Astrocyte of the spinal cord (primary cell): ENCODE results near the gene QRICH2.

Experiments used
- DNase-seq: peaks from one replicate; pipeline ENCODE4 v3.0.0; 2011; ENCODE audit warnings: low read depth, low spot score
- H3K4me3 ChIP-seq: 2 replicates; pipeline ENCODE4 v1.5.1; 2011; ENCODE audit warnings: low read depth, mild to moderate bottlenecking, low read length, moderate library complexity
- in situ Hi-C: cut with HindIII; loops from 2 replicates; pipeline ENCODE4 v1.10.0; 2017; ENCODE audit warnings: low sequenced_read_pairs
- TF ChIP-seq, protein P1 (sequence below): IDR thresholded peaks from 2 replicates; pipeline ENCODE4 v1.5.1; 2012; ENCODE audit warnings: low read depth, mild to moderate bottlenecking, low read length, inconsistent platforms

The QRICH2 gene

DNA sequence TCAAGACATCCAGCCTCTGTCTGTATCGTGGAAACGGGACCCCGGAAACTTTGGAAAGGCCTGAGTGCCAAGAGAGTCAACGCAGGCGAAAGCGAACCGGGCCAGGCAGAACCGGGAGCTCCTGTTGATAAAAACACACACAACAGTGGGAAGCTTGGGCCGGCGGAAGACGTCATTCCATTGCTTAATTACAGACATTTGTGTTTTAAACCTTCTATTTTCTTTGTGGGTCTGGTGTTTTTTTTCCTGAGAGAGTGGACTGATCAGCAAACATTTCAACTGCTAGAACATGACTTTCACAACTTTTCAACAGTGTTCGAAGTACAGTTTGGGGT lies 66.9 kb downstream of the QRICH2 start:
- TF ChIP-seq, protein P1, sequence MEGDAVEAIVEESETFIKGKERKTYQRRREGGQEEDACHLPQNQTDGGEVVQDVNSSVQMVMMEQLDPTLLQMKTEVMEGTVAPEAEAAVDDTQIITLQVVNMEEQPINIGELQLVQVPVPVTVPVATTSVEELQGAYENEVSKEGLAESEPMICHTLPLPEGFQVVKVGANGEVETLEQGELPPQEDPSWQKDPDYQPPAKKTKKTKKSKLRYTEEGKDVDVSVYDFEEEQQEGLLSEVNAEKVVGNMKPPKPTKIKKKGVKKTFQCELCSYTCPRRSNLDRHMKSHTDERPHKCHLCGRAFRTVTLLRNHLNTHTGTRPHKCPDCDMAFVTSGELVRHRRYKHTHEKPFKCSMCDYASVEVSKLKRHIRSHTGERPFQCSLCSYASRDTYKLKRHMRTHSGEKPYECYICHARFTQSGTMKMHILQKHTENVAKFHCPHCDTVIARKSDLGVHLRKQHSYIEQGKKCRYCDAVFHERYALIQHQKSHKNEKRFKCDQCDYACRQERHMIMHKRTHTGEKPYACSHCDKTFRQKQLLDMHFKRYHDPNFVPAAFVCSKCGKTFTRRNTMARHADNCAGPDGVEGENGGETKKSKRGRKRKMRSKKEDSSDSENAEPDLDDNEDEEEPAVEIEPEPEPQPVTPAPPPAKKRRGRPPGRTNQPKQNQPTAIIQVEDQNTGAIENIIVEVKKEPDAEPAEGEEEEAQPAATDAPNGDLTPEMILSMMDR, result no peak
- in situ Hi-C loops, result no loop called here
- no peak for DNase-seq
- H3K4me3 ChIP-seq, result peak overlapping the region; percentile 47

DNA sequence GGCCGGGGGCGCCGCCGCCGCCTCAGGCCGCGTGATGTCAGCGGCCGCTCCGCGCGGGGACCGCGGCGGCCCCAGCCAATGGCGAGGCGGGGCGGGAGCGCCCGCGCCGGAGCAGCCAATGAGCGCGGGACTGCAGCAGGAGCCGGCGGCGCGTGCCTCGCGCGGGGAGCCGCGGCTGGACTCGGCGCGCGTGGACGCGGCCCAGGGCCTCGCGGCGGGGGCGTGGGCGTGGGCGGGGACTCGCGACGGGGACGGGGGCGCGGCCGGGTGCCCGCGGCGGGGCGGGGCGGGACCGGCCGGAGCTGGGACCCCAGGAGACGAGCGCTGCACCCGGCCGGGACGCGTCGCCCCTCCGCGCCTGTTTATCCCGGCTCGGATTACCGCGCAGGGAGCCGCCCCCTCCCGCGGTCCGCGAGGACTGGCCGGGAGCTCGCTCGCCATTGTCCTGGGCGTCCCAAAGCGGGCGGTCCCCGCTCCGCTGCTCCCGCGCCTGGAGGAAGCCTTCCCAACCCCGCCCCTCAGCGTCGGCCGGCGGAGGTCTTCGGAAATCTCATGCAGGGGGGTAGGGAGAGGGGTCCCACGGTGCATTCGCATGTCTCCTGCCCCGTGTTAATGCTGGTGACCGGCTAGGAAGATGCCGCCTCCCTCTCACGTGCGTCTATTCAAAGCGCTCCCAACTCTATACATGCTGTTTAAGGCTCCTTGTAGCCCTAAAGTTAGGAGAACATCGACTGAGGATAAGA lies 67.4 kb downstream of the QRICH2 start, which contains the start of gene RNF157:
TSS of gene RNF157 (minus strand) at position 33 of the 743 bp plus-strand sequence. CDS start 253 bp downstream, outside the sequence.
- DNase-seq, result peak; percentile 43
- peak within 1 kb of the TSS; percentile 47 for H3K4me3 ChIP-seq
- in situ Hi-C loops, result no loop called here
- TF ChIP-seq, protein P1, result no peak

DNA sequence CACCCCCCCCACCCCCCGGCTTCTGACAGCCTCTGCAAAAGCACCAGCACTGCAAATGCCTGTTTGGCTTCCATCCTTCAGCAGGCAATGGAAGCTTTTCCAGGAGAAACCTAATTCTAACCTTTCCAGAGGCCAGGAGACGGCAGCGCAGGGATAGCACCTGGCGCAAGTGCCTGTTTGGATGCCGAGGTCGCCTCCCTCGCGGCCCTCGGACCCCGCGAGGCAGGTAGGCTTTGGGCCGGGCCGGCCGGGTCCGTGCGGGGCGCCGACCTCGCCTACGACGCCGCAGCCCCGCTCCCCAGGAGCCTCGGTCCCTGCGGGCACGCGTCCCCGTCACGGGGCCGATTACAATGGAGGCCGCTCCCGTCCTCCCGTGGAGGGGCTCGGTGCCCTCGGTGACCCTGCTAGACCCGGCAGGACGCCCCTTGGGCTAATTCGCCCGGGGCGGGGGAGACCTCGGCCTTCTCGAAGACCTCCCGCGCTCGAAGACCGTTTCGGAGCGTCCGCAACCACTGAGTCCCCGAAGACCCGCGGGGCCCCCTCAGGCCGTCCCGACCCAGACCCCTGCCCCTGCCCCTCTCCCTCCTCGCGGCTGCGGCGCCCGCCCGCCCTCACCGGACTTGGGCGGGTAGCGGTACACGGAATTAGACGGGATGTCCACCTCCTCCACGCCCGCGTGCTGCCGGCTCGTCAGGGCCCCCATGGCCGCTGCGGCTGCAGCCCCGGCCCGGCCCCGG lies 68.4 kb downstream of the QRICH2 start:
- peak overlapping the region; percentile 9 for H3K4me3 ChIP-seq
- no peak for DNase-seq
- in situ Hi-C loops, result no loop called here
- TF ChIP-seq, protein P1, result no peak

DNA sequence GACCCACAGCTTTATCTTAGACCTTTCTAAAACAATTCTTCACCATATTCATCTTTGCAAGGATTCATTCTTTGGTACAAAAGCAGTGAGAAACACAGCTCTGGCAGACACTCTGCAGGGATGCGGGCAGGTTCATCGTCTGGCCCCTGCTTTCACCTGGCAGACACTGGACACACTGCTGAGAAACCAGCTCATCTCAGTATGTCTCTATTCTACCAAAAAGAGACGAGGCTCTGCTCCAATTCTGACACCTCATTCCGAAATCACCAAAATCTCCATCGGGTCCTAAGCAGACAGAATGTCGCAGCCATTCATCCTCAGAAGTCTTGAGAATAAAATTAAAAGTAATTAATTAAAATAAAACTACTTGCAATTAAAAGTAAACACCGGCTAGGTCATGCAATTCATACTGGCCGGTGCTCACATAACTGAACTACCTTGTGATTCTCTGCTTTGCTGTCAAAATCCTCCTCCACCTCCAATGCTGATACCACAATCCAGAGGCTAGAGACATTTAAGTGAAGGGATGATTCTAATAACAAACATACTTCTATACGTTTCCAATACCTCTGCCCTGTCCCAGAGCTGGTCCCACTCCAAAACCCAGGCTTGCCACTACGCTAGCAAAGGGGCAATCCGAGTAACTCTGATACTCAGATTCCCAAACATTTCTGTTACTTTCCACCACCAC lies 69.1 kb downstream of the QRICH2 start:
- in situ Hi-C loops, result no loop called here
- DNase-seq, result no peak
- TF ChIP-seq, protein P1, result no peak
- H3K4me3 ChIP-seq, result no peak overlapping the region

DNA sequence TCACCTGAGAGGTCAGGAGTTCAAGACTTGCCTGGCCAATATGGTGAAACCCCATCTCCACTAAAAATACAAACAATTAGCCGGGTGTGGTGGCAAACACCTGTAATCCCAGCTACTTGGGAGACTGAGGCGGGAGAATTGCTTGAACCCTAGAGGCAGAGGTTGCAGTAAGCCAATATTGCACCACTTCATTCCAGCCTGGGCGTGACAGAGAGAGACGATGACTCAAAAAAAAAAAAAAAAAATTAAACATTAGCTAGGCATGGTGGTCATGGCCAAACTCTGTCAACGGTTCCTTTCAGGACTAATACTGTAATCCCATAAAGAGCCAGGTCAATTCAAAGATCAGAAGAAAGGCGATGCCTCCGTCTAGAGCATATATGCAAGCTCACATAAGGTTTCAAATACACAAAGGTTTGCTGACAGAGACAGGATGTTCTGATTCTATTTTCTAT lies 70.2 kb downstream of the QRICH2 start:
- in situ Hi-C loops, result no loop called here
- H3K4me3 ChIP-seq, result no peak overlapping the region
- TF ChIP-seq, protein P1, result no peak
- DNase-seq, result no peak

DNA sequence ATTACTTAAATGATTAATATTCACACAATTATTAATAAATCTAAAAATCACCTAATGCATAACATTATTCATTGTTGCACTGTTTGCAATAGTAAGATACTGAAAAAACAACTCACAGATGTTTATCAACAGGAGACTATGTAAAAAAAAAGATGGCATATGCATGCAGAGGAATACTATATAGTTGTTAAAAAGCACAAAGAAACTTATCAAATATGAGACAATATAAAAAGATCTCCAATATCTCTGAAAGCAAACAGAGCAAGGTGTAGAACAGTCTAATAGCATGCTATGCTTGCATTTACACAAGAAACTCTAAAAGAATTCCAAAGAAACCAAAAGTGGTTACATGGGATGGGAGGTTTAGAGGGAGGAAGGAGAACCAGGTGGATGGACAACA lies 71.5 kb downstream of the QRICH2 start:
- H3K4me3 ChIP-seq, result no peak overlapping the region
- no peak for DNase-seq
- in situ Hi-C loops, result no loop called here
- TF ChIP-seq, protein P1, result no peak
